ENCODE measurements around the gene SF1. TPM values are rescaled to one million over a fixed set of nuclear protein-coding genes. Genes with fewer than 3 reads are reported as not detected.

SF1 gene, protein sequence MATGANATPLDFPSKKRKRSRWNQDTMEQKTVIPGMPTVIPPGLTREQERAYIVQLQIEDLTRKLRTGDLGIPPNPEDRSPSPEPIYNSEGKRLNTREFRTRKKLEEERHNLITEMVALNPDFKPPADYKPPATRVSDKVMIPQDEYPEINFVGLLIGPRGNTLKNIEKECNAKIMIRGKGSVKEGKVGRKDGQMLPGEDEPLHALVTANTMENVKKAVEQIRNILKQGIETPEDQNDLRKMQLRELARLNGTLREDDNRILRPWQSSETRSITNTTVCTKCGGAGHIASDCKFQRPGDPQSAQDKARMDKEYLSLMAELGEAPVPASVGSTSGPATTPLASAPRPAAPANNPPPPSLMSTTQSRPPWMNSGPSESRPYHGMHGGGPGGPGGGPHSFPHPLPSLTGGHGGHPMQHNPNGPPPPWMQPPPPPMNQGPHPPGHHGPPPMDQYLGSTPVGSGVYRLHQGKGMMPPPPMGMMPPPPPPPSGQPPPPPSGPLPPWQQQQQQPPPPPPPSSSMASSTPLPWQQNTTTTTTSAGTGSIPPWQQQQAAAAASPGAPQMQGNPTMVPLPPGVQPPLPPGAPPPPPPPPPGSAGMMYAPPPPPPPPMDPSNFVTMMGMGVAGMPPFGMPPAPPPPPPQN
- 100 to 1,000 TPM; 199 to 285 (median 234) TPM for total RNA-seq

DNA sequence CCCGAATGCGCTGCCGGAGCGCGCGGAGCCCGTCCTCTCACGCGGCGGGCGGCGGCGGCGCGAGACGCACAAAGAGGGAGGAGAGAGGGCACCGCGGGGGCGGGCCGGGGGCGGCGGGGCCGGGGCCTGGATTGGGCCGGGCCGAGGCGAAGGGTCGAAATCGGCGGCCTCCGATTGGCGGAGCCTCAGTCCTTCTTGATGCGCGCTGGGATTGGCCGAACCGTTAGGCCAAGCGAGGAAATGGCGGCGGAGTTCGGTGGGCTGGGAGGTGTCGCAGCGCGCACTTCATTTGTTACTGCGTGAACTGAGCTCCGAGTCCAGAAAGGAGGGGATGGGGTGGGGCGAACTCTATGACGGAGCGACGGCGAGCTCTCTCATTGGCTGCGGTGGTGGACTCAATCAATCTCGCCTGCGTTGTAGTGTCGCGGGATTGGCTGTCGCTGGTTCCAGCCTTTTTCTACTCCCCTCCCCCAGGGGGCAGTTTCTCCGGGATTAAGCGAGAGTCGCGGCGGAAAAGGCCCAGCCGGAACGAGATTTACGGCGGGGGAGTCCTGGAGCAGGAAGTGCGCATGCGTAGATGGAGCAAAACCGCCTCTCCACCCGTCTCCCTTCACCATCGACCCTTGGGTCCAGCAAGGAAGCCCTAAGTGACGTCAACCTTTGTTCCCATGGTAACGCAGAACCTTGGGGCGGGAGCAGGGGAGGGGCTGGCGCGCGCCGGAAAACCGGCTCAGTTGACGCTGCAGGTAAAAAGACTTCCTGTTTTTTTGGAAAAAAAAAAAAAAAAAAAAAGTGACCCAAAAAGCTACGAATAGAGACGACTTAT, at the start of gene SF1:
Gene SF1 (minus strand): TSS at position 70 of the 826 bp plus-strand sequence. CDS start 150 bp downstream, outside the sequence.
- Histone ChIP-seq H3K9me3 (no peaks in the 10 kb centered on the region), H3K27me3 (no peaks in the 10 kb centered on the region), H3K27ac (replicated peaks in 1 of 4) (peak within 1 kb of the TSS; percentile 99 to 100 (median 100)), H3K4me3 (peak within 1 kb of the TSS; percentile 90 to 99 (median 96)), H3K4me1 (peaks cover 42 to 45% (median 44%) of the 10 kb centered on the region in 4 donors), H3K36me3 (peaks cover 27 to 34% (median 31%) of the 10 kb centered on the region in 4 donors)
- TF ChIP-seq, protein P1, sequence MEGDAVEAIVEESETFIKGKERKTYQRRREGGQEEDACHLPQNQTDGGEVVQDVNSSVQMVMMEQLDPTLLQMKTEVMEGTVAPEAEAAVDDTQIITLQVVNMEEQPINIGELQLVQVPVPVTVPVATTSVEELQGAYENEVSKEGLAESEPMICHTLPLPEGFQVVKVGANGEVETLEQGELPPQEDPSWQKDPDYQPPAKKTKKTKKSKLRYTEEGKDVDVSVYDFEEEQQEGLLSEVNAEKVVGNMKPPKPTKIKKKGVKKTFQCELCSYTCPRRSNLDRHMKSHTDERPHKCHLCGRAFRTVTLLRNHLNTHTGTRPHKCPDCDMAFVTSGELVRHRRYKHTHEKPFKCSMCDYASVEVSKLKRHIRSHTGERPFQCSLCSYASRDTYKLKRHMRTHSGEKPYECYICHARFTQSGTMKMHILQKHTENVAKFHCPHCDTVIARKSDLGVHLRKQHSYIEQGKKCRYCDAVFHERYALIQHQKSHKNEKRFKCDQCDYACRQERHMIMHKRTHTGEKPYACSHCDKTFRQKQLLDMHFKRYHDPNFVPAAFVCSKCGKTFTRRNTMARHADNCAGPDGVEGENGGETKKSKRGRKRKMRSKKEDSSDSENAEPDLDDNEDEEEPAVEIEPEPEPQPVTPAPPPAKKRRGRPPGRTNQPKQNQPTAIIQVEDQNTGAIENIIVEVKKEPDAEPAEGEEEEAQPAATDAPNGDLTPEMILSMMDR (IDR thresholded peaks at IDR 0.05): peak in 1 of 3 experiments; percentile 6
- TF ChIP-seq POLR2AphosphoS5 (IDR thresholded peaks at IDR 0.05) (peak; percentile 92 to 99), EP300 (IDR thresholded peaks at IDR 0.05) (no peak), POLR2A (IDR thresholded peaks at IDR 0.05; ENCODE audit: low read depth) (peak; percentile 65)
- peak; percentile 100 for DNase-seq (ENCODE audit: extremely low spot score)
- under 1% methylated on average over 56 of the region's 80 CpGs for WGBS
- intact Hi-C loops (cut with DNase I): loop anchor here (5.0 kb wide), 1 partner anchor 36 kb away; the partner anchor contains the start of gene RASGRP2

DNA sequence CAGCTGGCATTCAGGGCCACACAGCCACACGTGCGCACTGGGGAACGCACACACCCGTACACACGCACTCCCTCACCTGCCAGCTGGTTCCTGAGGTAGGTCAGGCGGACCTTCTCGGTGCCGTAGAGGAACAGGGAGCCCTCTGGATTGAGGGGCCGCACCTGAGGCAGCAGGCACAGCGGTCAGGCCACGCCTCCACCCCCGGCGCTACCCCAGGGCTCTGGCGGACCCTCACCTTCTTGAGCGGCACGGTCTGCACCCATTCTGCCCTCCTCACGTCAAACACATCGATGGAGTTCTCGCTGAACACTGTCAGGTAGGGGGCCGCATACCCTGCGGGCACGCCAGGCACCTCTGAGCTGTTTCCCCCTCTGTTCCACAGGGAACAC, 49.1 kb upstream of the SF1 start:
- Histone ChIP-seq H3K4me1 (no peaks in the 10 kb centered on the region), H3K9me3 (no peaks in the 10 kb centered on the region), H3K27ac (replicated peaks in 1 of 4) (no peak overlapping the region), H3K36me3 (no peaks in the 10 kb centered on the region), H3K4me3 (no peak overlapping the region), H3K27me3 (no peaks in the 10 kb centered on the region)
- intact Hi-C loops (cut with DNase I): no loop called here
- TF ChIP-seq POLR2AphosphoS5 (IDR thresholded peaks at IDR 0.05) (no peak), EP300 (IDR thresholded peaks at IDR 0.05) (no peak), POLR2A (IDR thresholded peaks at IDR 0.05; ENCODE audit: low read depth) (no peak)
- TF ChIP-seq, protein P1 (IDR thresholded peaks at IDR 0.05): no peak
- WGBS: 95% methylated on average over 22 of the region's 22 CpGs
- DNase-seq (ENCODE audit: extremely low spot score): no peak

DNA sequence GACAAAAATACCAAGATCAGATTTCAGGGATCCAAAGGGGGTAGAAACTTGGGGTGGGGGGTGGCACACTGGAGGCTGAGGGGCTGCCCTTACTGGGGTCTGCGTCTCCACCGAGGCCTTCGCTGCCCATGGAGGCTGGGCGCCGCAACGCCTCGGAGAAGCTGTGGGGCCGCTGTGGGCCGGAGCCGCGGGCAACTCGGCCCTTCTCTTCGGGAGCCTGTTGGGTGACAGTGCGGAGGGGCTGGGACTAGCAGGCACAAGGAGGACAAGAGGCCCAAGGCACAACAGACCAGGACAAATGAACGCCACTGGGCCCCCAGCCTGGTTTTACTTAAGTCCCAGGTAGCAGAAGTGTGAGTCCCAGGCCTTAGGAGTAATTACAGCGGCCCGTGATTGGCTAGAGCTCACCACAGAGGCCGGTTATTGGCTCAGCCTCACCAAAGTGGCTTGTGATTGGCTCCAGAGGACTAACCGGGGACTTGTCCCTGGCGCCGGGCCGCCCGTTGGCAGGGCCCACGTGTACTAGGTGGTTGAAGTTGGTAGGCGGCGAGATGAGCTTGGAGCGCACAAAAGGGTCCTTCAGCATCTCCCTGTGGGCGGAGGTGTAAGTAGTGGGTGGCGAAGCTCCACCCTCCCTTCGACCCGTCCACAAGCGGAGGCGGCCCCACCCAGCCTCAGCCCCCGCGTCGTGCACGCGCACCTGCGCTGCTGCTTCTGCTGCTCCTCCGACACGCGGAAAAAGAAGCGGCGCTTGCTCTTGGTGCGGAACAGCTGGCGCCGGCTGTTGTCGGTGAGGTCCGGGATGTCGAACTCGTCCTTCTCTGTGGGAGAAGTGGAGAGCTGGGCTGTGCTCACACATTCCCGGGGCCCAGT, 48.5 kb upstream of the SF1 start:
- Histone ChIP-seq H3K4me3 (no peak overlapping the region), H3K9me3 (no peaks in the 10 kb centered on the region), H3K4me1 (no peaks in the 10 kb centered on the region), H3K27me3 (no peaks in the 10 kb centered on the region), H3K36me3 (no peaks in the 10 kb centered on the region), H3K27ac (replicated peaks in 1 of 4) (no peak overlapping the region)
- DNase-seq (ENCODE audit: extremely low spot score): no peak
- intact Hi-C loops (cut with DNase I): no loop called here
- 87% methylated on average over 27 of the region's 52 CpGs for WGBS
- TF ChIP-seq EP300 (IDR thresholded peaks at IDR 0.05) (no peak), POLR2A (IDR thresholded peaks at IDR 0.05; ENCODE audit: low read depth) (no peak), POLR2AphosphoS5 (IDR thresholded peaks at IDR 0.05) (no peak)
- TF ChIP-seq, protein P1 (IDR thresholded peaks at IDR 0.05): no peak

DNA sequence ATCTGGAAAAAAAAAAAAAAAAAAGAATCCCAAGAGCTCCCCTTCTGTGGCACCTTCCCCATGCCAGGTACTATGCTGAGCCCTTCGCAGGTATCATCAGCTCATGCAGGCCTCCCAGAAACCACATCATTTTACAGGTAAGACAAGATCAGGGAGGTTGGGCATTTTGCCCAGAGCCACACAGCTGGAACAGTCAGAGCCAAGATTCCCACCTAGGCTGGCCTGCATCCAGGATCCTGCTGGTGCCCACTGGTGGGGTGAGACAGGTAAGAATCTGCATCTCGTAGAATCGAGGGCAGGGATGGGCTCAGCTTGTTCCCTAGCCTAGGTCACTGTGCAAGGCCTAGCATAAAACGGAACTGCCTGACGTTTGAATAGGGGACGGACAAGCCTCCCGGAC, 47.7 kb upstream of the SF1 start:
- TF ChIP-seq POLR2AphosphoS5 (IDR thresholded peaks at IDR 0.05) (no peak), POLR2A (IDR thresholded peaks at IDR 0.05; ENCODE audit: low read depth) (no peak), EP300 (IDR thresholded peaks at IDR 0.05) (no peak)
- TF ChIP-seq, protein P1 (IDR thresholded peaks at IDR 0.05): no peak
- no peaks in the 10 kb centered on the region for H3K4me1 ChIP-seq
- no peak overlapping the region for H3K27ac ChIP-seq (replicated peaks in 1 of 4)
- no peak overlapping the region for H3K4me3 ChIP-seq
- WGBS: 100% methylated on average over 2 of the region's 7 CpGs
- H3K36me3 ChIP-seq: no peaks in the 10 kb centered on the region
- DNase-seq (ENCODE audit: extremely low spot score): no peak
- intact Hi-C loops (cut with DNase I): no loop called here
- no peaks in the 10 kb centered on the region for H3K9me3 ChIP-seq
- H3K27me3 ChIP-seq: no peaks in the 10 kb centered on the region

Measured in esophagus muscularis mucosa (tissue), 4 donors.